Measurements from ENCODE around the gene NADK2.

- TF ChIP-seq EP300 (IDR thresholded peaks at IDR 0.05) = no peak
- TF ChIP-seq CTCF (IDR thresholded peaks at IDR 0.05) = no peak
Observed at GRCh38 chr5:36145311-36145710, 96.4 kb downstream of the NADK2 start.
